ENCODE results near the gene FCN3. TPM values are rescaled to one million over a fixed set of nuclear protein-coding genes. Genes with fewer than 3 reads are reported as not detected.

FCN3 gene
- total and polyA plus RNA-seq, 2 of the 4 experiments (the other 2 are of a cell fraction) = not detected

GRCh38 chr1:27368869-27369582 lies 5.6 kb downstream of the FCN3 start:
- ChIA-PET CTCF (interaction anchor here (1.1 kb wide), 1 partner anchor 19 kb away, joined by 3 read pairs; no protein-coding TSS in a partner anchor), POLR2A (ENCODE audit: unreplicated experiment) (no interaction called here)
- Histone ChIP-seq H2AFZ (replicated peaks; ENCODE audit: low read length, poor library complexity) (no peak overlapping the region), H2BK120ac (ENCODE audit: low read depth, low read length) (no peak overlapping the region), H3K9me1 (ENCODE audit: insufficient read depth, low read length) (peaks cover 18% of the 10 kb centered on the region), H2BK20ac (ENCODE audit: low read depth, low read length) (no peak overlapping the region), H3K56ac (ENCODE audit: extremely low read depth, insufficient read depth, low read length) (no peak overlapping the region), H2BK15ac (ENCODE audit: low read depth, low read length) (no peak overlapping the region), H3K27me3 (ENCODE audit: control insufficient read depth, insufficient read depth, low read length) (peaks cover 3% of the 10 kb centered on the region), H3K14ac (replicated peaks; ENCODE audit: low read depth, low read length) (no peak overlapping the region), H4K8ac (ENCODE audit: low read depth in 2 of 2, low read length in 2 of 2) (no peak overlapping the region), H3K23ac (ENCODE audit: low read depth, low read length) (no peak overlapping the region), H2BK5ac (ENCODE audit: low read depth, low read length, poor library complexity, severe bottlenecking) (no peak overlapping the region), H3K9ac (ENCODE audit: low read depth, low read length) (no peak overlapping the region), H4K20me1 (ENCODE audit: insufficient read depth, low read length) (peaks cover 2% of the 10 kb centered on the region; the same call in 1 of the 2 replicates), H2AK5ac (ENCODE audit: low read depth, low read length) (no peak overlapping the region), H3K18ac (ENCODE audit: low read depth, low read length) (no peak overlapping the region), H3K4ac (ENCODE audit: low read depth, low read length) (no peak overlapping the region), H4K91ac (ENCODE audit: insufficient read depth, low read depth, low read length) (no peak overlapping the region), H3K27ac (ENCODE audit: insufficient read depth, low read length) (no peak overlapping the region), H3K4me3 (ENCODE audit: insufficient read depth, low read depth, low read length) (no peak overlapping the region), H3K4me1 (ENCODE audit: control insufficient read depth, insufficient read depth, low read length) (peaks cover 11% of the 10 kb centered on the region), H3K36me3 (ENCODE audit: control insufficient read depth, insufficient read depth, low read length) (0 out of 2 replicates have a peak, but pooled peaks cover 2% of the 10 kb centered on the region), H4K5ac (ENCODE audit: low read depth, low read length) (no peak overlapping the region), H3K4me2 (ENCODE audit: low read depth, low read length) (no peak overlapping the region), H2AK9ac (replicated peaks; ENCODE audit: low read depth, low read length, poor library complexity) (no peak overlapping the region), H3K9me3 (ENCODE audit: control insufficient read depth, insufficient read depth, low read length) (no peaks in the 10 kb centered on the region), H3K79me1 (ENCODE audit: low read depth in 1 of 2, low read length in 2 of 2) (peaks cover 6 to 24% of the 10 kb centered on the region in 2 experiments; a peak in 3 of 4 replicates)
- peak; percentile 40 for DNase-seq
- dilution Hi-C loops (cut with HindIII; ENCODE audit: low sequenced_read_pairs, unreplicated experiment) = no loop called here
- intact Hi-C loops (cut with micrococcal nuclease) = no loop called here
- in situ Hi-C loops (cut with MboI; ENCODE audit: low sequenced_read_pairs) = no loop called here
- no TSS peak for BruUV-seq (replicated peaks)
- WGBS, 2 experiments (ENCODE audit: extremely low coverage in 2 of 2, insufficient read length in 1 of 2) = 88% methylated on average over 13 of the region's 13 CpGs; no CpG with 5 or more reads in 1 of the 2 experiments
- no peak for ATAC-seq (ENCODE audit: low read depth)
- TF ChIP-seq CEBPB (IDR thresholded peaks at IDR 0.05; ENCODE audit: low read depth, low read length) (no peak), MAZ (IDR thresholded peaks at IDR 0.05; ENCODE audit: borderline replicate concordance, low read depth, low read length) (no peak), USF2 (IDR thresholded peaks at IDR 0.05; ENCODE audit: low read depth, low read length) (no peak), NFE2L2 (IDR thresholded peaks at IDR 0.05; ENCODE audit: low read depth, low read length) (no peak), SMC3 (IDR thresholded peaks at IDR 0.05; ENCODE audit: low read depth, low read length) (peak; percentile 35; the same call in 1 of the 2 replicates), MAFK (IDR thresholded peaks at IDR 0.05; ENCODE audit: low read depth, low read length) (no peak), RAD21 (IDR thresholded peaks at IDR 0.05; ENCODE audit: low read length) (peak; percentile 39; the same call in 1 of the 2 replicates), CTCF (conservative IDR thresholded peaks at IDR 0.05; ENCODE audit: low read depth, low read length) (peak; percentile 45)
